HEK293 (cell line): ENCODE data around the gene ADRA2B.

Experiments
- CTCF ChIP-seq: fragments of 450-650 bp; formaldehyde crosslinking; IDR thresholded peaks from 2 replicates; pipeline ENCODE4 v1.5.1; 2016; ENCODE audit warnings: missing biosample characterization, missing genetic modification characterization
- ZSCAN18 ChIP-seq: fragments of 450-650 bp; formaldehyde crosslinking; IDR thresholded peaks from 2 replicates; pipeline ENCODE4 v1.5.1; 2016; ENCODE audit warnings: missing biosample characterization, missing genetic modification characterization

DNA sequence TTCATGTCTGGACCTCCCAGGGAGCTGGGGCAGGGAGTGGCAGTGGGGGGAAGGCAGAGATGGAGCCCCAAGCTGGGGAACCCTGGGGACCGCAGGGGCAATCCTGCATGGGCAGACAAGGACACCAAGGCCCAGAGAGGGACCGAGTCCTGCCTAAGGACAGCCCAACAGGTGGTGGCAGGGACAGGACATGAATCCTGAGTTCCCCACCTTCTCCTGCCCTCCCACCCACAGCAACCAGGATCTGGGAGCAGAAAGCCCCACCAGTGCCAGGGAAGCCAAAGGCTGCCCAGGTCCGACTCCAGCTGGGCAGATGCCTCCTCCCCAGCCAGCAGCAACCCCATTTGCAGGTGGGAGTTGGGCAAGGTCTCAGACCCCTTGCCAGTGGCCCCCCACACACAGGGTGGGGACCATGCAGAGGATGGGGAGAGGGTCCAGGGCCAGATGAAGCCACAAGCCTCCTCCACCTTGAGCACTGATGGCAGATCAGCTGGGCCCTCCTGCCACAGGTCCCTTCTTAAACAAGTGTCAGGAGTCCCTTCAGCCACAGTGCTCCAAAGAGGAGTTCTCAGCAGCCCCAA lies 6.3 kb downstream of the ADRA2B start:
- TF ChIP-seq CTCF, result no peak
- no peak for TF ChIP-seq ZSCAN18 (tag by site-specific recombination)
